HG02885 (cell line): ENCODE data around the gene FAAH2.
"Not testable (repeated sequence)": the region's sequence is repeated elsewhere in the genome, so short reads cannot be mapped to it uniquely, and the experiment has no call there.

Source experiments
- ATAC-seq: cut with Tn5 transposase; IDR thresholded peaks from one replicate; pipeline ENCODE4 v1.9.1; 2021; ENCODE audit warnings: mild to moderate bottlenecking; ENCODE audit not compliant: unreplicated experiment, poor library complexity

FAAH2 gene

DNA sequence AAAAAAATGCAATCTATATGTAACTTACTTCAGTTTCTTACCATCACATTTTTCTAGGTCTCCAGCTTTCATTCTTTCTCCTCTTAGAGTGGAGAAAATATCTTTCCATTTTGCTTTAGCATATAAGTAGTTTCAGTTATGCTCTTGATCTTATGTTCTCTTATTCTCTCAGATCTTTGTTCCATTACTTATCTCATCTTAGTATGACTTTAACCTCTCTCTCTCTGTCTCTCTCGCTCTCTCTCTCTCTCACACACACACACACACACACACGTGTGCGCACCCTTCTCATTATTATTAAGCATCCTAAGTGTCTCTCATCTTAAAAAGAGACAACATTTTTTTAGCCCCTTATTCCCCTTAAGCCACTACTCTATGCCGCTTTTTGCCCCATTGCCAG is 92.8 kb downstream of the FAAH2 start:
- ATAC-seq, result no peak

DNA sequence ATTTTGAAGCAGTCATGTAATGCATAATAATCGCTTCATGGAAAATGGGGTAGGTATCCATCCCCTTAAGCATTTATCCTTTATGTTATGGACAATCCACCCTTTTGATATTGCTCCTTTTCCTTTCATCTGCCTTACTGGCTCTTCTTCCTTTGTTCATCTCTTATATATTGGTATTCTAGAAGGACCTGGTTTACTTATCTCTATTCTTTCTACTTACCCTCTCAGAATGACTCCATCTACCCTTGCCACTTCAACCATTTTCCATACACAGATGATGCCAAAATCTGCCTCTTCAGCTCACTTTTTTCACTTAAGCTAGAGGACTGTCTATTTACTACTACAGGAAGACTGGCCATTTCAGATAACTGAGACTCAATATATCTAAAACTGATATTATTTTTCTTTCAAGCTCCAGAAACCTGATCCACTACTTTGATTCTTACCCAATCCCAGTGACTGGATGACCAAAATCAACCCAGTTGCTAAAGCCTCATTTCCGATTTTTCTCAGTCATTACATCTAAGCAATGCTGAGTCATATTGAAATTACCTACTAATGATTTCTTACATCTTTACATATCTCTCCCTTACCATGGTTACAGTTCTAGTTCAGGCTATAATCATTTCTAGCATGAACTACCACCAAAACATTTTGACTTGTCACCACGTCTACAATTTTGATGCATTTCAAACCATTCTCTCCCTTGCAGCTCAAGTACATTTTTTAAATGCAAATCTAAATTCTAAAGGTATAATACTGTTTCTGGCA is 93.7 kb downstream of the FAAH2 start:
- peak; percentile 64 for ATAC-seq

DNA sequence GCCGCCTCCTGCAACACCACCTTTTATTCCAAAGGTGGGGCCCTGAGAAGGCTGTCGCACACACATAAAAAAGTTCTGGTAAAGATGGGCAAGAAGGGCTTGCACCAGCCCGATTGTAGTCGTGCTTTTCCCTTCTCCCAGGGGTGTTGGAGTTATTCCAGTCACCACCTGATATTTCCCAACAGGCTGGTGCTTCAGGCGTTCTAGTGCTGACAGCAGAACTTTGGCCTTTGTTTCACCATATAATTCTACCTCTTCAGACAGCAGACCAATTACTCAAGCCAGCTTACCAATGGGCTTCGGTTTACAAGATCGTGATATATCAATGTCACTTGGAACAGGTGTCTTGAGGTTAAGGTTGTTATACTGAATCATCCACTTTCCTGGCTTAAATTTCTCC is 107.7 kb downstream of the FAAH2 start:
- ATAC-seq, result not testable (repeated sequence)

DNA sequence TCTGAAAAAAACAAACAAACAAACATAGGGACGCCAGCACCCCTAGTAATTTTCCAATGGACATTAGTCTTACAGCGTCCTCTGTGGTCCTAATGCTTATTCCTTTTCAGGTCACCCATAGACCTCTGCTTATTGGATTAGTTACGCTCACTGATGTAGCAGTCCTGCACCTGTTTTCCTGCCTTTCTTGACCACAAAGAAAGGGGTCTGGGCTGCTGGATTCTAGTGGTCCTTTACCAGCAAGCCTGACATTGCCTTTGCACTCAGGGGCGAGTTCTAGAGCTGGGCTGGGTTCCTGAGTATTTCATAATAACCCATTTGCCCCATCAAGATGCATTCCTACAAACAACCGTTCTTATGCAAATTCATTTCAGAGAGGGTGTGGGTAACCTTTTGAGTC is 116.7 kb downstream of the FAAH2 start:
- ATAC-seq, result not testable (repeated sequence)

DNA sequence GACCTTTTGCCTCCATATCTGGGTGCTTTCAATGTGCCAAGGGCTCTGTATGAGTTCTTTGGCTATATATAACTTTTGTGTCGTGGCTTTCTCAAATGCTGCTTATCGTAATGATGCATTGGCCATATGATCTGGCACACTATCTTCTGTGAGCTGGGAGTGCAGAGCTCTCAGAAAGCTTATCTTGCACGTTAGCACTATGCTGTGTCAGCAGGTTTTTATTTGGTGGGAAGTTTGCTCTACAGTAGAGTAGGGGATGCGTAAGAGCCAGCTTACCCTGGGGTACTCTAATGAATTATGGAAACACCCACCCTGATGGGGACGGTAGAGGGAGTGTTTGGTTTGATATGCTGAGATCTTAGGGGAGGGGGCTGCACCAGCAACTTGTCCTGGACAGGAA is 119.6 kb downstream of the FAAH2 start:
- no peak for ATAC-seq

GRCh38 chrX:57417827-57418226 is 131.3 kb downstream of the FAAH2 start:
- no peak for ATAC-seq

DNA sequence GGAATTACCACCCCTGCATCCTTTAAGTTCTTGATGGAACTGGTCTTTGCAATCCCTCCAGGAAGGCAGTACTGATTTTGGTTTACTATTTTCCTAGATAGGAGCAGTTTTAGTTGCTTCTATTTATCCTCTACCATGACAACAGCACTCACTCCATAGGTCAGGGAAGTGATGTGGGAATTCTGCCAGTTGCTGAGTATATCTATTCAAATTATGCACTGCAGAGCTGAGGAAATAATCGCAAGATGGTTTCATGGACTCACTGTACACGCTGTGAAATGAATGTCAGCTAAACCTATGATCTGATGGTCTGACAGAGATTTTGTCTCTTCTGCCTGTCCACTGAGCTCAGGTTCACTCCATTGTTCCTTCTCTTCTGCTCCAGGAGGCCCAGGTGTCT is 135.8 kb downstream of the FAAH2 start:
- no peak for ATAC-seq

DNA sequence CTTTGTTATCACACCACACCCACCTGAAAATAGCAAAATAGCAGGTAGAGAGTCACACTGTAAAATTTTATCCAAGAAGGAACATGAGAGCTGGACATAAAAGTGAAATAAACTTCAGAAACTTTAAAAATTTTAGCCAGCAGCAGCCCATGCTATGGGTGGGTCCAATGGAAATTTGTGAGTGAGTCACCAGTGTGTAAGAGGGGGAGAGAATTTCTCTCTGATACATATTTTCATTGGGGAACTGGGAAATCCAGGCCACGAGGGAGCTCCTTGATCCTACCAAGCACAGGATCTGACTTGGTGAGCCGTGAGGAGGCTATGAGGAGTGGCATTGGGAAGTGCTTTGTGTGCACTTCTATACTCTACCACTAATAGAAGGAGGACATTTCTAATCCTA is 136.3 kb downstream of the FAAH2 start:
- ATAC-seq, result no peak

GRCh38 chrX:57445076-57445475 is 158.6 kb downstream of the FAAH2 start:
- ATAC-seq, result no peak

- no peak for ATAC-seq
Measured at GRCh38 chrX:57445832-57446231, 159.3 kb downstream of the FAAH2 start.

GRCh38 chrX:57447856-57448255 is 161.3 kb downstream of the FAAH2 start:
- ATAC-seq, result no peak

DNA sequence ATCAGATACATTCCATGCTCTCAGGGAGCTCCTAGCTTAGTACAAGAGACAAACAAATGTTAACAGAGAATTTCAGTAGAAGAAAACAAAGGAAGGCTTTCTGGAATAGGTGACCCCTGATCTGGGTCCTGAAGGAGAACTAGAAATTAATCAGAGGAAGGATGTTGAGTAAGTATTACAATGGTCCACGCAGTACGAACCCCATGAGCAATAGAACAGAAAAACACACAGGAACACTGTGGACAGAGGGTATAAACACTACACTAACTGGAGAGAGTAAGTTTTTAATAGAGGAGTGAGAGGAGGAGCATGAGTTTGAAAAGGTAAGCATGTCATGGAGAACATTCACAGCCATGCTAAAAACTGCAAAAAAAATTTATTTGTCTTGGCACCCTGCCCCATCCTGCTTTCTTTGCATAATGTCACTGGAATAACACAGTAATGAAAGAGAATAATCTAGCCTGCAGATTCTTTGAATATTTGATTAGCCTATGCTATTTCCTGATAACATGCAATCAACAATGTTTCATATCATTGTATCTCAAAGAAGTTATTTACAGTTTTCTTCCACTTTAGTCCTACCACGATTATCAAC is 165.0 kb downstream of the FAAH2 start:
- ATAC-seq, result no peak

DNA sequence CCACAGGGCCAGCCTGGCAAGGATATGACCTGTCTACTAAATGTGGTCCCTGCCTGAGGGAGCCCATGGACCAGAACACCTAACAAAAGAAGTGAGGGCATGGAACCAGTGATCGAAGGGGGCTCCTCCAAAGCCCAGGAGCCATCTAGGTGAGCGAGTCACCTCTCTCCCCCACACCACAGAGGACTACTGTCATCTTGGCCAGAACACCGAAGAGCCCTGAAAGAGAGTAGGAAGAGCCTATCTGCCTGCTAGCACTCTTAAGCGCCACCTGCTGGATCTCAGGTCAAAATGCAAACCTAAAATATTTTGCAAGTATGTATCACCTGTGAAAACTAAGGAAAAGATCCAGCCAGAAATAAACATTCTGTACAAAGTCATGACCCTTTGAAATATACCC is 167.4 kb downstream of the FAAH2 start:
- ATAC-seq, result peak; percentile 95

- no peak for ATAC-seq
Measured at GRCh38 chrX:57481514-57481913, 195.0 kb downstream of the FAAH2 start.

DNA sequence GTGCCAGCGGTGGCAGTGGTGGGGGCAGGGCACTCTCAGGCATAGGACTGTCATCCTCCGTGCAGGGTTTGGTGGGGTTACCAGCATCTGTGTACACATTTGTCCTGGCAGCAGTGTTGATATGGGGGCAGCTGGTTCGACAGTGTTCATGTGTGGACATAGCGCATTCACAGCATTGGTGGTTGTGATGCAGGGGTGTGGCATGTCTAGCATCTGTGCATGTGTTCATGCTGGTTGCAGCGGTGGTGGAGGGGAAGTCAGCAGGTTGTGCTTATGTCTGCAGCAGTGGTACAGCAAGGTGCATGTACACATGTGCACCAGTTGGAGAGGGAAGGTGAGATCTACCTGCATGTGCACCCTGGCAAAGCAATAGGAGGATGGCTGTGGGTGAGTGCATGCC is 230.0 kb downstream of the FAAH2 start:
- ATAC-seq, result no peak

GRCh38 chrX:57519578-57520118 is 233.1 kb downstream of the FAAH2 start:
- no peak for ATAC-seq

DNA sequence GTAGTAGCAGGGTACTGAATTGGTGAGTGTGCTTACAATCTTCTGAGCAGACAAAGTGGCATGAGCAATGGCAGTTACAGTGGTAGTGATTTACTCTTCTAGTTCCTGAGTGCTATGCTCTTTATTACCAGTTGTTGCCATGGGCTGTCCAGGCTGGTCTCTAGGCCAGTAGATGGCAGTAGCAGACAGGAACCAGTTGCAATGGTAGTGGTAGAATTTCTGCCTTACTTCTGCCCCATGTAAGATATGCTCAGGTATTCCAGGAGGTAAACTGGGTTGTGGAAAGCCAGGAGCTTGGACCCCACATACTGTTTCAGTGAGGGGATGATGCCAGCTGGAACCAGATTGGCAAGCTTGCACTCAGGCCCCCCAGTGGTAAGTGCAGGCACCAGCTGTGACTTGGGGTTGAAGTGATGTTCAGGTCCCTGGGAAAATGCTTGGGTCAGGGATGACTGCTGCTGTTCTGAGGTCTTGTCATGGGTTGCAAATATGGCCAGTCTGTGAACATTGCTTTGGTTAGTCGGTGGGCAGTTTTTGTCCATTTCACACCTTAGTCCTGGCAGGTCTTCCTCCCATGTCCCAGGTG is 242.3 kb downstream of the FAAH2 start:
- ATAC-seq, result peak; percentile 78
